GM18858 (cell line): ENCODE data around the gene CELF2.
"Not testable (repeated sequence)": the region's sequence is repeated elsewhere in the genome, so short reads cannot be mapped to it uniquely, and the experiment has no call there.

ENCODE experiments used
- ATAC-seq: cut with Tn5 transposase; IDR thresholded peaks from one replicate; pipeline ENCODE4 v1.9.1; 2021; ENCODE audit not compliant: unreplicated experiment

Gene CELF2

DNA sequence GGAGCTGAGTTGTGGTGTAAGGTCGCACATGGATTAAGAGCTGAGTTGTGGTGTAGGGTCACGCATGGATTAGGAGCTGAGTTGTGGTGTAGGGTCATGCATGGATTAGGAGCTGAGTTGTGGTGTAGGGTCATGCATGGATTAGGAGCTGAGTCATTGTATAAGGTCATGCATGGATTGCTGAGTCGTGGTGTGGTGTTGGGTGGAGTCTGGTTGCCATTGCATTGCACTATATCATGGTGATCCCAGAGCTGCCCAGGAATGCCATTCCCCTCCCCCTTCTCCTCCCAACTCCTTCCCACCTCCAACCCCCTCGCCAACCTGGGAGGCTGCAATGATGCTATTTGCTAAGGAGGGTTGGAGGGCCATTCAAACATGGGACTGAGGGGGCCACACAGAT is 349.2 kb downstream of the CELF2 start:
- ATAC-seq: not testable (repeated sequence)

DNA sequence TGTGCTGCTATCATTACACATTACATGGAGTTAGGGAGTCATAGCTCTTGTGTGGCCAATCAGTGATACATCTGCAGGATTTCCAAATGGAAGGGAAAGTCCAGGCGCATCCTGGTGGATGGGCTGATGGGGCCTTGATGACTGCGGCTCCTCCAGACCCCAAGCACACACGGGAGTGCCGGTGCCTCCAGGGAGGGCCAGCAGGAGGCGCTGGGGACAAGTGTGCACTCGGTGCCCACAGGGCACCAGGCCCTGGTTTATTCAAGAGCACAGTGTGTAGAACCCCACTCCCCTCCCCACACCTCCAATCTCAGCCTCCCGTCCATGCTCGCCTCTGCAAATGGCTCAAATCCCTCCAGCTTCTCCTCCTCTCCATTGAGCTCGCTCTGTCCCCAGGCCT is 349.8 kb downstream of the CELF2 start:
- ATAC-seq: no peak

DNA sequence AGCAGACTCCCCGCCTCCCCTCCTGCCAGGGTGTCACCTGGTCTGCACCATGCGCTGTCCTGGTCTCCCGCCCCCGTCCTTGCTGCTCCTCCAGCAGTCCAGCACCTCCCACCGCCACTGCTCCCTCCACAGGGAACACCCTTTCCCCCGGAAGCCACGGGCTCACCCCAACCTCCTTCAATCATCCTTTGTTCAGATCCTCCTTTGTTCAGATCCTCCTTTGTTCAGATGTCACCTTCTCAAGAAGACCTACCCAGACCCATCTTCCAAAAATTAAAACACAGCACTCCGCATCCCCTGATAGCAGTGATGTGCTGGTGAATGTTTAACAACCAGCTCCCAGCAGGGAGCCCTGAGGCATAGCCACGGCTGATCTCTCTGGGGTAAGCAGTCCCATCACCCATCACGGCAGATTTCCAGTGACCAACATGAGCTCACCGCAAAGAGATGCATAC is 356.1 kb downstream of the CELF2 start:
- ATAC-seq: no peak

DNA sequence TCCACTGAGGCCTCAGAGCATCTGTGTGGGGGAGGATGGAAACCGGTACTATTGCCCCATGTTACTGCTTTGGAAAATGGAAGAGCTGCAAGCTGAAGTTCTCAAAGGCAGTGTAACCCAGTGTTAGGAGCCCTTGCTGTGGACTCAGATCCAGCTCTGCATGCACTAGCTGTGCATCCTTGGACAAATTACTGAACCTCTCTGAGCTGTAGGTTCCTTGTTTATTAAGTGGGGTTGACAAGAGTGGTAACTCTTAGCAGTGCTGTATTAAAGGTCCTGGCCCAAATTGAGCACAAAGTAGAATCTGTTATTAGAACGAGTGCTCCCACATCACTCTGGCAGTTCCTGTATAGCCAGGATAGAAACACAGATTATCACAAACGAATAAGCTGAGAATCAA is 359.6 kb downstream of the CELF2 start:
- ATAC-seq: no peak

DNA sequence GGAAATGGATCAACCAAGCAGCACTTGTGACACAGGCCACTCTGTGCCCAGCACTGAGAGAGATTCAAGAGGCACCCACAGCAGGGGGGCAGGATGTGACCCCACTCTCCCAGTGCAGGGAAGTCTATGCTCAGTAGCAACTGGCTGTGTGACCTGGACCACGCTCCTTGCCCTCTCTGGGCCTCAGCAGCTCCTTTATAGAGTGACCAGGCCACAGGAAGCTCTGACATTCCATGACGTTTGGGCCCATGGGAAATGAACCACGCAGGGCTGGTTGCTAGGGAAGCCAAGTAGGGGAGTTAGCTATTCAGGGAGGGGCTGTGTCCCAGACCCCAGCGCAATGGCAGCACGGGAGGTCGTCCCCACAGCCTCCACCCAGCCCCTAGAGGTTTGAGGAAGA is 361.2 kb downstream of the CELF2 start:
- no peak for ATAC-seq

DNA sequence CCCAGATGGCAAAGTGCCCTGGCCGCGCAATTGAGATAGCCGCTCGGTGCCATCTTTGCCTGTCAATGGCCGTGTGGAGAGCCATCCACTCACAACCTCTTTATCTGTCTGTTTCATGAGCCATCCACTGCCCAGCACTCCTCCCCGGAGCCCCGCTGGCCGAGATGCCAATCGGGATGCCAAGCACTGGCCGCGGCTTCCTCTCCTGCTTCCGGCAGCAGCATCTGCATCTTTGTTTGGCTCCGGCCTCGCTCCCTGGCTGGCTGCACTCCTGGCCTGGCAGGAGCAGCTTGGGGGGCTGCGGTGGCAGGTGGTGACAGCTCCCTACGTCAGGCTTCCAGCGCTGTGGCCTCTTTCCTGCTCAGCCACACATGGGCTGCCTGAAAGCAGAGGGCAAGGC is 362.1 kb downstream of the CELF2 start:
- ATAC-seq: no peak

DNA sequence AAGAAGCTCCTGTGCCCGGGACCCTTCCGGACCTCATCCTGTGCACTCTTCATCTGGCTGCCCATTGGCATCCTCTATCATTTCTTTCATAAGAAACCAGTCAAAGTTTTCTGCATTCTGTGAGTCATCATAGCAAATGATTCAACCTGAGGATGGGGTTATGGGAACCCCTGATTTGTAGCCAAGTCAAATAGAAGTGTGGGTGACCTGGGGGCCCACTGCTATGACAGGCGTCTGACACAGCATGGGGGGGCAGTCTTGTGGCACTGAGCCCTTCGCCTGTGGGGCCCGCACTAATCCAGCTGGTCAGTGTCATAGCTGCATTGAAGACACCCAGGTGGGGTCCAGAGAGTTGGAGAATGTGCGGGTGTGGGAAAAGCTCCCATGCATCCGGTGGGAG is 363.4 kb downstream of the CELF2 start:
- no peak for ATAC-seq

DNA sequence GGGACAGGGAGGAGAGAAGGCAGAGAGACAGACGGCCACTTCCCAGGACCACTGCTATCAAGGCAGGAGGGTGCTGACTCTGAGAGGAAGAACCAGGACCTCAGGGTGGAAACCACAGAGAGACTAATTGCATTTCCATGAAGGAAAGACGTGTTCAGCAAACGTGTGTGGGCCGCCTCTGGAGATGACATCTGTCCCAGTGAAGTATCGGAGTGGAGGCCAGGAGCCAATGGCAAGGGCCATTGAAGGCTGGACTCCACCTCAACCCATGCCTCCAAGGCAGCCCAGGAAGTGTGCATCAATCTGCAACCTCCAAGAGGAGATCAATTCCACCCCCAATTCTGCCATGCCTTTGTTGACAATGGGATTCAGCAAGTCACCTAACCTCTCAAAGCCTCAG is 363.8 kb downstream of the CELF2 start:
- no peak for ATAC-seq

DNA sequence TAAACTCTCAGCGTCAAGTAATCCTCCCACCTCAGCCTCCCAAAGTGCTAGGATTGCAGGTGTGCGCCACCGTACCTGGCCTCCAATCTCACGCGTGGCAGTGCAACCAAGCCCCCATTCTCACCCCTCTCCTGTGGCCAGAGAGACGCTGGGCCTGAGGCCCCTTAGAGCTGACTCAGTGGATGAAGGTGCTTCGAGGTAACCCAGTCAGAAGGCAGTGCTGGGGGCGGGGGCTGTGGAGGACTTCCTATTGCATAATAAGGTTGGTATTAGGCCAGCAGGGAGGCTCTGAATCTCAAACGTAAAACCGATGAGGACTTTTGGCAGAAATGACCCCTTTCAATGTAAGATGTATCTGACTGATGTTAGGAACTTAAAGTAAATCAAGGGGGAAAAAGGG is 364.5 kb downstream of the CELF2 start:
- no peak for ATAC-seq

DNA sequence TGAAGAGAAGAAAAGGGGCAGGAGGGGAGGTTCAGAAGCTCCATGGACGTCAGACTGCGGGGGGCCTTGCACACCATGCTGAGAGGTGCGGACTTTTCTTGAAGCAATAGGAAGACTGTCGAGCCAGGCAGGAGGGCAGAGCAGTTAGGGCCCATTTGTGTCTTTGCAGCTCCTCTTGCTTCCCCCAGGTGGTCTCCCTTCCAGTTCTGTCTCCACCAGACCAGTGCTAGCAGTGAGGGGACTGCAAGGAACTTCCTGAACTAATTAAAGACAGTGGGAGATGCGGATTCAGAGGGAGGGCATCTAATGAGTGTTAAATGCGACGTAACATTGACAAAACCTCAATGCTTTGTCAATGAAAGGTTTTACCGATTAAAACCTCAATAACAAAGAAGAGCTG is 368.4 kb downstream of the CELF2 start:
- ATAC-seq: no peak
